Fibroblast of pulmonary artery (primary cell): ENCODE measurements around the gene SLC30A4.
"Not testable (repeated sequence)": the region's sequence is repeated elsewhere in the genome, so short reads cannot be mapped to it uniquely, and the experiment has no call there.

Experiments used
- DNase-seq: peaks from one replicate; pipeline ENCODE4 v3.0.0-alpha.2; 2010; ENCODE audit warnings: low read depth
- H3K4me3 ChIP-seq: replicated peaks from 2 replicates; pipeline ENCODE4 v1.5.1; 2011; ENCODE audit warnings: low read depth, mild to moderate bottlenecking, control low read depth, low read length, moderate library complexity
- CTCF ChIP-seq: IDR thresholded peaks from 2 replicates; pipeline ENCODE4 v1.5.1; 2011; ENCODE audit warnings: mild to moderate bottlenecking, control low read depth, low read length, inconsistent platforms; ENCODE audit errors: missing control alignments

Gene SLC30A4

GRCh38 chr15:45536934-45537333 is 14.4 kb upstream of the SLC30A4 start:
- DNase-seq = no peak
- no peak overlapping the region for H3K4me3 ChIP-seq
- no peak for TF ChIP-seq CTCF

- no peak for DNase-seq
- H3K4me3 ChIP-seq = no peak overlapping the region
- TF ChIP-seq CTCF = no peak
Measured at GRCh38 chr15:45535486-45536042, 13.0 kb upstream of the SLC30A4 start.

- no peak for DNase-seq
- no peak overlapping the region for H3K4me3 ChIP-seq
- TF ChIP-seq CTCF = no peak
Measured at GRCh38 chr15:45534821-45535220, 12.3 kb upstream of the SLC30A4 start.

GRCh38 chr15:45532892-45533291 is 10.3 kb upstream of the SLC30A4 start:
- H3K4me3 ChIP-seq = not testable (repeated sequence)
- peak; percentile 3 for DNase-seq

GRCh38 chr15:45529613-45530012 is 7.1 kb upstream of the SLC30A4 start:
- no peak for DNase-seq
- TF ChIP-seq CTCF = no peak
- H3K4me3 ChIP-seq = no peak overlapping the region

DNA sequence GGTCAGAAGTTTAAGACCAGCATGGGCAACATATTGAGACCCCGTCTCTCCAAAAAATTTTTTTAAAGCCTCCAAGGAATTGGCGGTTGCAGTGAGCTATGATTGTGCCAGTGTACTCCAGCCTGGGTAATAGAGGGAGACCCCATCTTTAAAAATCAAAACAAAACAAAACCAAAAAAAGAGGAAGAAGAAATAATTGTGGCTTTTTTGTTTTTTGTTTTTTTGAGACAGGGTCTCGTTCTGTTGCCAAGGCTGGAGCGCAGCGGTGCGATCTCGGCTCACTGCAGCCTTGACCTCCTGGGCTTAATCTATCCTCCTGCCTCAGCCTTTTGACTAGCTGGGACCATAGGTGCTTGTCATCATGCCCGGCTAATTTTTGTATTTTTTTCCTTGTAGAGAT is 4.5 kb upstream of the SLC30A4 start:
- DNase-seq = no peak
- H3K4me3 ChIP-seq = no peak overlapping the region
- TF ChIP-seq CTCF = no peak

GRCh38 chr15:45523166-45523460 is 558 bp upstream of the SLC30A4 start:
- H3K4me3 ChIP-seq = peak overlapping the region; percentile 59
- no peak for DNase-seq
- TF ChIP-seq CTCF = no peak
